Smooth muscle cell (in vitro differentiated cells): ENCODE data around the gene TWNK. TPM values are rescaled to one million over a fixed set of nuclear protein-coding genes. Genes with fewer than 3 reads are reported as not detected.
A peak's percentile ranks its signal among the peaks of the same experiment; 100 is the strongest.

ENCODE experiments used
- DNase-seq: peaks from one replicate; lab custom pipeline; 2025; ENCODE audit not compliant: unreplicated experiment; lab: John Stamatoyannopoulos, UW
- H2AFZ ChIP-seq: fragments of 200-600 bp; sonication (generic); 2 replicates; pipeline ENCODE4 v1.6.0; 2016; ENCODE audit warnings: antibody characterized with exemption, low read depth, mild to moderate bottlenecking
- H3F3A ChIP-seq: fragments of 200-600 bp; sonication (generic); 2 replicates; pipeline ENCODE4 v1.6.0; 2017; ENCODE audit warnings: antibody characterized with exemption, low read depth
- H3K27ac ChIP-seq: fragments of 200-600 bp; sonication (generic); 2 replicates; pipeline ENCODE4 v1.5.1; 2016; ENCODE audit warnings: low read depth, mild to moderate bottlenecking
- H3K27me3 ChIP-seq: fragments of 200-600 bp; sonication (generic); 2 replicates; pipeline ENCODE4 v1.6.1; 2016; ENCODE audit warnings: low read depth, mild to moderate bottlenecking
- H3K36me3 ChIP-seq: fragments of 200-600 bp; sonication (generic); 2 replicates; pipeline ENCODE4 v1.5.1; 2016; ENCODE audit warnings: low read depth
- H3K4me1 ChIP-seq: fragments of 200-600 bp; sonication (generic); 2 replicates; pipeline ENCODE4 v1.5.1; 2016; ENCODE audit warnings: low read depth
- H3K4me2 ChIP-seq: fragments of 200-600 bp; sonication (generic); 2 replicates; pipeline ENCODE4 v1.6.0; 2016; ENCODE audit warnings: mild to moderate bottlenecking
- H3K4me3 ChIP-seq: fragments of 200-600 bp; sonication (generic); 2 replicates; pipeline ENCODE4 v1.5.1; 2016; ENCODE audit warnings: mild to moderate bottlenecking
- H3K79me2 ChIP-seq: fragments of 200-600 bp; sonication (generic); 2 replicates; pipeline ENCODE4 v1.6.0; 2016; ENCODE audit warnings: low read depth, mild to moderate bottlenecking
- H3K9ac ChIP-seq: fragments of 200-600 bp; sonication (generic); 2 replicates; pipeline ENCODE4 v1.6.0; 2016; ENCODE audit warnings: low read depth
- H3K9me3 ChIP-seq: fragments of 200-600 bp; sonication (generic); replicated peaks from 2 replicates; pipeline ENCODE4 v1.5.1; 2016; ENCODE audit warnings: low read depth
- H4K20me1 ChIP-seq: fragments of 200-600 bp; sonication (generic); 2 replicates; pipeline ENCODE4 v1.6.0; 2016; ENCODE audit warnings: low read depth
- WGBS: methylation state at CpG from one replicate; pipeline ENCODE4 v1.1.7; 2016; ENCODE audit warnings: low lambda C conversion rate; 5-methylcytosine and 5-hydroxymethylcytosine counted together
- polyA plus RNA-seq: library from polyadenylated mRNA; unstranded; fragments of >200 nt; fragmentation: Nextera tagmentation; extraction: Ambion mirVana; gene quantifications from 2 replicates; pipeline ENCODE4 v1.2.1, GENCODE V29; 2016
- total RNA-seq: library from RNA; depleted of rRNA; stranded (reverse); fragments of >200 nt; gene quantifications from 2 replicates; pipeline ENCODE4 v1.2.3, GENCODE V29; 2014
- TF ChIP-seq, protein P1 (sequence below): fragments of 200-600 bp; sonication (generic); IDR thresholded peaks from 2 replicates; pipeline ENCODE4 v1.5.1; 2017; ENCODE audit warnings: borderline replicate concordance, mild to moderate bottlenecking, antibody characterized with exemption; ENCODE audit not compliant: insufficient read depth, poor library complexity, severe bottlenecking

TWNK gene
- total RNA-seq (2.0 and 2.3 TPM in 2 replicates), polyA plus RNA-seq (2.5 and 3.9 TPM in 2 replicates)

DNA sequence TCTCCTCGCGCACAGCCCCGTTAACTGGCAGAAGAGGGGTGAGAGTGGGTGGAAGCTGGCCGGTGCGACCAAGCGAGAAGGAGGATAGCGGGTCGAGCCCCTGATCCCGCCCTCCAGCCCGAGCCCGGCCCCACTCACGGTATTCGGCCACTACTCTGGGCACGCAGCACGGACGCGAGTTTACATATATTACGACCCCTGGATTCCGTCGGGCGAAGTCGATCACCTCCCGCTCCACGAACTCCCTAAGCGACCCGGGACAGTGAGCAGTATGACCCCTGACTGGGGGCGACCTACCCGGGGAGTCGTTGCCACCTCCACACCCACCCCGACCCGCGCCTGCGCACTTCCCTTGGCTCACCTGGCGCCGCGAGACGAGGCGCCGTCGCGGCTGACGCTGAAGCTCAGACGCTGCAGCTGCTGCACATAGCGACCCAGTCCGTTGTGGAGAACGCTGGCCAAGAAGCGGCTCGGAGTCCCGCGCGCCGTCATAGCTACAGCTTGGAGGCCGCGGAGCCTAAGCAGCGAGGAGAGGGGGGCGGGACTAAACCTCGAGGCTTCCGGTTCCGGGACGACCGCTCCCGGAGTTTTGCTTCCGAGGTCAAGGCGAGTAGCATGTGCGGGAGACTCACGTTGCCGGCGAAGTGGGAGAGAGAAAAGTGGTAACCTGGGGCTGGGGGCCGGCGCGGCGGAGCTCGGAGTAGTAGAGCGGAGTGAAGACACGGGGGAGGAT lies at the start of gene TWNK, which contains the start of gene MRPL43:
Gene TWNK (plus strand): TSS at position 592 of the 733 bp plus-strand sequence. CDS start 668 bp downstream, outside the sequence.
Gene MRPL43 (minus strand): TSS at position 546 of the 733 bp plus-strand sequence. CDS start 54 bp downstream, at position 492.
- peak within 1 kb of the TSS; percentile 99 for H2AFZ ChIP-seq
- no peaks in the 10 kb centered on the region for H3F3A ChIP-seq
- H3K4me2 ChIP-seq = peak within 1 kb of the TSS; percentile 96
- H4K20me1 ChIP-seq = no peaks in the 10 kb centered on the region
- DNase-seq = peak; percentile 46
- WGBS = 1% methylated on average over 75 of the region's 75 CpGs
- peak within 1 kb of the TSS; percentile 65 for H3K27ac ChIP-seq
- peak within 1 kb of the TSS; percentile 60 for H3K9ac ChIP-seq
- H3K4me3 ChIP-seq = peak within 1 kb of the TSS; percentile 88
- no peaks in the 10 kb centered on the region for H3K27me3 ChIP-seq
- no peaks in the 10 kb centered on the region for H3K9me3 ChIP-seq
- peaks cover 9% of the 10 kb centered on the region for H3K4me1 ChIP-seq
- TF ChIP-seq, protein P1, sequence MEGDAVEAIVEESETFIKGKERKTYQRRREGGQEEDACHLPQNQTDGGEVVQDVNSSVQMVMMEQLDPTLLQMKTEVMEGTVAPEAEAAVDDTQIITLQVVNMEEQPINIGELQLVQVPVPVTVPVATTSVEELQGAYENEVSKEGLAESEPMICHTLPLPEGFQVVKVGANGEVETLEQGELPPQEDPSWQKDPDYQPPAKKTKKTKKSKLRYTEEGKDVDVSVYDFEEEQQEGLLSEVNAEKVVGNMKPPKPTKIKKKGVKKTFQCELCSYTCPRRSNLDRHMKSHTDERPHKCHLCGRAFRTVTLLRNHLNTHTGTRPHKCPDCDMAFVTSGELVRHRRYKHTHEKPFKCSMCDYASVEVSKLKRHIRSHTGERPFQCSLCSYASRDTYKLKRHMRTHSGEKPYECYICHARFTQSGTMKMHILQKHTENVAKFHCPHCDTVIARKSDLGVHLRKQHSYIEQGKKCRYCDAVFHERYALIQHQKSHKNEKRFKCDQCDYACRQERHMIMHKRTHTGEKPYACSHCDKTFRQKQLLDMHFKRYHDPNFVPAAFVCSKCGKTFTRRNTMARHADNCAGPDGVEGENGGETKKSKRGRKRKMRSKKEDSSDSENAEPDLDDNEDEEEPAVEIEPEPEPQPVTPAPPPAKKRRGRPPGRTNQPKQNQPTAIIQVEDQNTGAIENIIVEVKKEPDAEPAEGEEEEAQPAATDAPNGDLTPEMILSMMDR = no peak
- peaks cover 29% of the 10 kb centered on the region for H3K79me2 ChIP-seq
- H3K36me3 ChIP-seq = no peaks in the 10 kb centered on the region

DNA sequence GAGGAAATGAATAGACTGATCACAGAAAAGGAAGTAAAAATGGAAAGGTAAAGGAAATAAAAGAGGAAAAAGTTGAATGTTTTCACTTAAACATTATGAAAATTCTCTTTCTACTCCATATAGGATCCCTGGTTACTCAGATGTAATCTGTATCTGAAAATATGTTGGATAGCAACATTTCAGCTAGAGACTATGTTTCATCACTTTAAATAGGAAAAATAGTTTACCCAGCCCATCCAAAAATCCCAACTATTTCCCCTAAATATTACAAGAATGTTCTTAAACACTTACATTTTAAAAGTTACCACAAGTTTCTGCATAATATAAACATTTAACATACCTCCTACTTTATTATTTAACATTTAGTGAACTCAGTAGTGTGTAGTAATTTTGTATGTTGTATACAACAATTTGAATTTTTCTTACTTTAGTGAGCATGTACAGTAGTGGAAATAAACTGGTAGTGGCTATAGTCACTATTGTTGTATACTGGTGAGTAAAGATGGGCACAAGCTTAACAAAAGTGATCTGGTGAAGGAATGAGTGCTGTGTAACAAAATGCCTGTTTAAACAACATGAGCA lies 47.5 kb upstream of the TWNK start:
- no peak overlapping the region for H3K9ac ChIP-seq
- no peaks in the 10 kb centered on the region for H3K9me3 ChIP-seq
- no peaks in the 10 kb centered on the region for H3K4me1 ChIP-seq
- TF ChIP-seq, protein P1 = no peak
- H3K4me3 ChIP-seq = no peak overlapping the region
- peaks cover 36% of the 10 kb centered on the region for H3K36me3 ChIP-seq
- no peak overlapping the region for H2AFZ ChIP-seq
- H3K27me3 ChIP-seq = no peaks in the 10 kb centered on the region
- no peaks in the 10 kb centered on the region for H3F3A ChIP-seq
- DNase-seq = no peak
- no peaks in the 10 kb centered on the region for H3K79me2 ChIP-seq
- H3K27ac ChIP-seq = no peak overlapping the region
- no peaks in the 10 kb centered on the region for H4K20me1 ChIP-seq
- H3K4me2 ChIP-seq = no peak overlapping the region

DNA sequence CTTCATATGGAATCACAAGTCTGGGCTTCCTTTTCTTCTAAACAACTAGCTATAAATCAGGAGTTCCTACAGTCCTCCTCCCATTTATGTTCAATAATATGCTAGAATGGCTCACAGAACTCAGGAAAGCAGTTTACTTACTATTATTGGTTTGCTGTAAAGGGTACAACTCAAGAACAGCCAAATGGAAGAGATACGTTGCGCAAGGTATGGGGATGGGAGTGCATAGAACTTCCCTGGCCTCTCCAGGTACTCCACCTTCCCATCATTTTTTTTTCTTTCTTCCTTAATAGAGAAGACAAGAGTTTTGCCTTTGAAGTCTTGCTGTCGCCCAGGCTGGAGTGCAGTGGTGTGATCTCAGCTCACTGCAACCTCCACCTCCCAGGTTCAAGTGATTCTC lies 45.1 kb upstream of the TWNK start:
- 96% methylated on average over 3 of the region's 3 CpGs for WGBS
- no peak for DNase-seq
- no peaks in the 10 kb centered on the region for H3K27me3 ChIP-seq
- no peaks in the 10 kb centered on the region for H4K20me1 ChIP-seq
- H3K4me1 ChIP-seq = no peaks in the 10 kb centered on the region
- H3K36me3 ChIP-seq = peaks cover 42% of the 10 kb centered on the region
- no peaks in the 10 kb centered on the region for H3F3A ChIP-seq
- H3K9ac ChIP-seq = no peak overlapping the region
- TF ChIP-seq, protein P1 = no peak
- H3K27ac ChIP-seq = no peak overlapping the region
- H2AFZ ChIP-seq = no peak overlapping the region
- H3K4me3 ChIP-seq = no peak overlapping the region
- no peaks in the 10 kb centered on the region for H3K79me2 ChIP-seq
- H3K9me3 ChIP-seq = no peaks in the 10 kb centered on the region
- no peak overlapping the region for H3K4me2 ChIP-seq

DNA sequence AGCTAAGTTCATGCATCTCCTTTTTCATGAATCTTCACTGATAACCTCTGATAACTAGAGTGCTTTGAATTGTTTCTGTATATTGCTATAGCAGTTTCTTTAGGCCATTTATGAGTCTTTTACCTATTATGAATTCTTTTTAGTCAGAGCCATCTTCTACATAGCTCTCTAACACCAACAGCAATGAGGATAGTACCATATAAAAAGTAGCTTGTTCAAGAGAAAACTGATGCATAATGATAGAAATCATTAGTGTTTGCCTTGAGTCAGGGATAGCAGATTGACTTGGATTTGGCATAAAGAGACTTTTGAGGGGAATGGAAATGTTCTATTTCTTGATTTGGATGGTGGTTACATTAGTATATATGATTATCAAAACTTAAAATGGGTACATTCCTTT lies 43.8 kb upstream of the TWNK start:
- no peak overlapping the region for H3K4me3 ChIP-seq
- TF ChIP-seq, protein P1 = no peak
- H3F3A ChIP-seq = no peaks in the 10 kb centered on the region
- H3K4me1 ChIP-seq = no peaks in the 10 kb centered on the region
- H2AFZ ChIP-seq = no peak overlapping the region
- no peaks in the 10 kb centered on the region for H4K20me1 ChIP-seq
- peaks cover 39% of the 10 kb centered on the region for H3K36me3 ChIP-seq
- no peak overlapping the region for H3K4me2 ChIP-seq
- H3K9ac ChIP-seq = no peak overlapping the region
- H3K27me3 ChIP-seq = no peaks in the 10 kb centered on the region
- H3K79me2 ChIP-seq = no peaks in the 10 kb centered on the region
- no peak for DNase-seq
- H3K9me3 ChIP-seq = no peaks in the 10 kb centered on the region
- H3K27ac ChIP-seq = no peak overlapping the region
